Suprapubic skin (tissue), 4 donors: ENCODE measurements around the gene BCL11B.

Experiments used
- CTCF ChIP-seq, 2 donors: fragments of 200-600 bp in 1 of 2; fragments of 450-650 bp in 1 of 2; sonication (generic) in 1 of 2; IDR thresholded peaks; one replicate each; pipeline ENCODE4 v1.5.1; 2016 to 2019; ENCODE audit warnings: antibody characterized with exemption in 2 of 2, mild to moderate bottlenecking in 1 of 2, moderate library complexity in 1 of 2
- EP300 ChIP-seq: sonication (generic); formaldehyde crosslinking; IDR thresholded peaks from one replicate; pipeline ENCODE4 v1.6.1; 2017; ENCODE audit warnings: antibody characterized with exemption
- POLR2A ChIP-seq, 2 donors: fragments of 450-650 bp; IDR thresholded peaks; one replicate each; pipeline ENCODE4 v1.6.1; 2017; ENCODE audit warnings: antibody characterized with exemption in 2 of 2, mild to moderate bottlenecking in 2 of 2, moderate library complexity in 2 of 2
- POLR2AphosphoS5 ChIP-seq, 3 donors: sonication (generic); formaldehyde crosslinking; IDR thresholded peaks; one replicate each; pipeline ENCODE4 v1.6.1; 2017; ENCODE audit warnings: antibody characterized with exemption in 3 of 3

GRCh38 chr14:99265571-99265970 is 6.4 kb downstream of the BCL11B start:
- TF ChIP-seq CTCF (IDR thresholded peaks at IDR 0.05) (no peak), POLR2AphosphoS5 (IDR thresholded peaks at IDR 0.05) (no peak), POLR2A (IDR thresholded peaks at IDR 0.05) (no peak), EP300 (no peak)
